HG02588 (cell line): ENCODE results near the gene PGM1.
"Not testable (repeated sequence)": the region's sequence is repeated elsewhere in the genome, so short reads cannot be mapped to it uniquely, and the experiment has no call there.

Experiments used
- ATAC-seq: cut with Tn5 transposase; IDR thresholded peaks from one replicate; pipeline ENCODE4 v1.9.1; 2021; ENCODE audit warnings: mild to moderate bottlenecking, moderate library complexity; ENCODE audit not compliant: unreplicated experiment

PGM1 gene

DNA sequence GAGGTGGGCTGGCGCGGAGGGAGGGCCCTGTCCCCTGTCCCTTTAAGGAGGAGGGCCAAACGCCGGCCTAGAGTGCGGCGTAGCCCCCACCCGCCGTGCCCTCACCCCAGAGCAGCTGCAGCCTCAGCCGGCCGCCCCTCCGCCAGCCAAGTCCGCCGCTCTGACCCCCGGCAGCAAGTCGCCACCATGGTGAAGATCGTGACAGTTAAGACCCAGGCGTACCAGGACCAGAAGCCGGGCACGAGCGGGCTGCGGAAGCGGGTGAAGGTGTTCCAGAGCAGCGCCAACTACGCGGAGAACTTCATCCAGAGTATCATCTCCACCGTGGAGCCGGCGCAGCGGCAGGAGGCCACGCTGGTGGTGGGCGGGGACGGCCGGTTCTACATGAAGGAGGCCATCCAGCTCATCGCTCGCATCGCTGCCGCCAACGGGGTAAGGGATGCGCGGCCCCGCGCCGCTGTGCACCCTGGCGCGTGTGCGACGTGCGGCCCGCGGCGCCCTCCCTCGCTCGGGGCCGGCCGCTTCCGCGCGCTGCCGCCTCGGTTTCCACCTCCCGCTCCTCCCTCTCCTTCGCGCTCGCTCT lies at the start of gene PGM1:
Gene PGM1 (plus strand): TSS at position 109 of the 583 bp plus-strand sequence. CDS start 78 bp downstream, at position 187.
- peak; percentile 67 for ATAC-seq

DNA sequence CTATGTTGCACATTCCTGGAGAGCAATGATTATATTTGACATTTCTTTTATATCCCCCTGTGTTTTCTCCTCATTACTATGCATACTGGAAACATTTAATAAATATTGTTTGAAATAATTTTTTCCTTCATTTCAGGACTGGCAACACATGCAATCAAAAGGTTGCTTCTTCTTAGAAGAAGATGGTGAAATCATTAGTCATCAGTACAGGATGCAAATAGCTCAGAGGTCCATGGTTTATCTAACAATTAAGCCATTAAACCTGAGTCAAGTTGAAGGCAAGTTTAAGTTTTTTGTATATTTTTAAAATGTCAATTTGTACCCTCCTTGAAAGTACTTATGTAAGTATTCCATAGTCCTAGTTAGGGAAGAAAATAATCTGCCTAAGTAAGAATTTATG lies 47.4 kb upstream of the PGM1 start:
- ATAC-seq = no peak

DNA sequence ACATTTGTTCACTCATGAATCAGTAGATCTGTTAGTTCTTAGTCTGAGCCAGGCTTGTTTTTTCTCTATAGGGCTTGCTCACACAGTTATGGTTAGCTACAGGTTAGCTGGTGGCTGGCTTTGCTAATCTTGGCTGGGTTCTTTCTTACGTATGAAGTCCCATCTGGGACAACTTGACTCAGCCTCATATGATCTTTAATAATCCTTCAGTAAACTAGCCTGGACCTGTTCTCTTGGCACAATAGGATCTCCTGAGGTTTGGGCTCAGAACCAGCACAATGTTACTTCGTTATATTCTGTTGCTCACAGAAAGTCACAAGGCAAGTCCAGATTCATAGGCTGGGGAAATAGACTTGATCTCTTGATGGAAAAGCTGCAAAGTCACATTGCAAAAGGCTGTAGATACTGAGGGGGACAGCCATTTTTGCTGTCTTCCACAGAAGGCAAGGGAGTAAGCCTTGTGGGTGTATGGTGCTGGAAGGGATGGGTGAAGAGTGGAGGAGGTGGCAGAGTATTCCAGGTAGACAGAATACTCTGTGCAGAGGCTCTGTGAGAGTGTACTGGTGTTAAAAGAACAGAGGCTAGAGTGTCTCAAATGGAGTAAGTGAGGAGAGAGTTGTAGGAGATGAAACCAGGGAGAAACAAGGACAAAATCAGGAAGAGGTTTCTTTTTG lies 45.5 kb upstream of the PGM1 start:
- no peak for ATAC-seq

DNA sequence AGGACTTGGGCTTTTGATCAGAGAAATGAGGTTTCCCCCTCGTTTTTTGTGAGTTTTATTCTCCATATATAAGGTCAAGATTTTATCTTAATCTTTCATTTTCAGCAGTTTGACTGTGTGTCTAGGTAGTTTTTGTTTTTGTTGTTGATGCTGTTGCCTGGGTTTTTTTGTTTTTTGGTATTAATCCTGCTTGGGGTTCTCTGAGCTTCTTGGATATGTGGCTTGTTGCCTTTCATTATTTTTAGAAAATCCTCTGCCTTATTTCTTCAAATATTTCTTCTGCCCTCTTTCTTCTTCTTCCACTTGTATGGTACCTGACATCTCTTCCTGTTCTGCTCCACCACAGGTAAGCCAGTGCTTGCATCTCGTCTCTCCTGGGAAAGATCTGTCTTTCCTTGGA lies 44.9 kb upstream of the PGM1 start:
- no peak for ATAC-seq

DNA sequence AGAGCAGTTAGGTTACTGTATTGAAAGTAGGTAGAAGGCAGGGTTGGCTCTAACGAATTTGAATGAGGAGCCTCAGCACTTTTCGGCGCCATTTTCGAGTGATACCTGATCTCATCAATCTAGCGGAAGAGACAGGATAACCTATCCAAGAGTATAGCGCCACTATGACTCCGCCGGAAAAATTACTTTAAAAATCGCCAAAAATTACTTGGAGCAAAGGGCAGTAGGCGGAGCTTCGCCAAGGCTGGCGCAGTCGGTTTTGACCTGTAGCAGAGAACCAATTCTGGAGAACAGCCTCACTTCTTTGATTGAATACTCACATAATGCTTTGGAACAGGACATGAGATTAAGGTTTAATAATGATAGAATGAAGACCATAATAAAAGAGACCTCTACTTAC lies 44.3 kb upstream of the PGM1 start:
- ATAC-seq = no peak

DNA sequence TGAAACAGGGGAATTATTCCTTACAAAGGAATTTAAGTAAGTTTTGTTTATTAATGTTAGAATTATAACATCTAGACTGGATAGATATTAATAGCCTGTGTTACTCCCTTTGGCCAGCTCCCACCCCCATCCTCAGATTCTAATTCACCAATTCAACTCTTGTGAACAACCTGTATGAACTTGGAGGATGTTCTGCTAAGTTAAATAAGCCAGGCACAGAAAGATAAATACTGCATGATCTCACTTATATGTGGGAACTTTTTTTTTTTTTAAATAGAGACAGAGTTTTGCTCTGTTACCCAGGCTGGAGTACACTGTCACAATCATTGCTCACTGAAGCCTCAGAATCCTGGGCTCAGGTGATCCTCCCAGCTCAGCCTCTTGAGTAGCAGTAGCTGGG lies 37.7 kb upstream of the PGM1 start:
- no peak for ATAC-seq

DNA sequence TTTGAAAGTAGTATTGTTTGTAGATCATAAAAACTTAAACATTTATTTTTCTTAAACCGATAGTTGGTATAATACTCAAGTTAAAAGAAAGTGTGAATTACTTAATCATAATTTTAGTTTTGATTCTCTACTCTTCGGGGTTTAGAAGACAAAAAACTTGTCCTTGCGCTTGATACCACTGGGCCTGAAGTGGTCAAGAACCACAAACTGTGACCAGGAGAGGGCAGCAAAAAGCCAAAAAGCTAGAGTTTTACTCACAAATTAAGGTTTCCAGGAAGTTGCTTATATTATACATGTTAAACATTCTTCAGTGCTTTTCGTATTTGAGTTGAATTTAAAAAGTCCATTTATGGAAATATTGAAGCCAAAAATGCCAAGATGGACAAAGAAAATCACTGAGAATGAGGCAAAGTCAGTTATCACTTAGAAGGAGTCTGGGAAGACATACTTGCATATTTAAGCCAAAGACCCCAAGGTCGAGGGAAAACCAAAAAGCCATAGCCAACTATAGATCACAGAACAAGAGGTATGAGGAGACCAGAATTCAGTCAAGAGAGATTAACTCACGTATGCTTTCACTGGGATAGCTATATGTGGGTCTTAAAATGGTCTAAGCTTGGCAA lies 35.7 kb upstream of the PGM1 start:
- no peak for ATAC-seq

DNA sequence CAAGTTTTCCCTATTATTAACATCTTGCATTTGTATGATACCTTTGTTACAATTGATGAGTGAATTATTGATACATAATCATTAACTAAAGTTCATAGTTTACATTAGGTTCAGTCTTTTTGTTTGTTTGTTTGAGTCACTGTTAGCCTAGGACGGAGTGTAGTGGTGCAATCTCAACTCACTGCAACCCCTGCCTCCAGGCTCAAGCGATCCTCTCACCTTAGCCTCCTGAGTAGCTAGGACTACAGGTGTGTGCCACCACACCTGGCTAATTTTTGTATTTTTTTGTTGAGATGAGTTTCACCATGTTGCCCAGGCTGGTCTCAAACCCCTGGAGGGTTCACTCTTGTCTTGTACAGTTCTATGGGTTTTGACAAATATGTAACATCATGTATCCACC lies 33.9 kb upstream of the PGM1 start:
- ATAC-seq = no peak

DNA sequence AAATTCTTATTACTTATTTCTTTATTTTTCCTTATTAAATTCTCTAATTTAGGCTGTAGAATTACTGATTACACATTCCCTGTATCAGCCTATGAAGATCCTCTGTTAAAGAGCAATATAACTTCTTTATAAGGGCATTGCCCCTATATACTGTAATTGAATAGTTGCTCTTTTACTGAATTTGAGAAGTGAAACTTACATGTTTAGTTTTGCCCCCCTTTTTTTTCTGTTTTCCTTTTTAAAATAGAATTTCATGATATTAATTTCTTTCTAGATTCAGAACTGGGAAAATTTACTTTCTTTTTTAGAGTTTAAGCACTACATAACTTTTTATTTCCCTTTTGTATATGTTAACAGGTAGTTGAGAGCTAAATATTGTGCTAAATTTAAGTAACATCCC lies 29.5 kb upstream of the PGM1 start:
- no peak for ATAC-seq

DNA sequence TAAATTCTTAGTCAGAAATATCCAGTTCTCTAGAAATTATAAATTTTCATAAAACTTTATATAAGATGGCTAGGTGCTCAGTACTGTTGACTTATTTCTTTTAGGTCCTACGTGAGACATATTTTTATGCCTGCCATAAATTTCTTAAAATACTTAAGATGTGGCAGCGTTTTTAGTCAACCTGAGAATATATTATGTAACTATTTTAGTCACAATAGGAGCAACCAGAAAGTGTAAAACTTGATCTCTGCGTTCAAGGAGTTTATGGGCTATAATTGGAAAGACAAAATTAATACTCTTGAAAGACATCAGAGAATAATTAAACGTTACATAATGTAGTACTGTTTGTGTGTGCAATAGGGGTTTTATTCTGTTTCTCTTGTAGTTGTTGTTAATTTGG lies 24.1 kb upstream of the PGM1 start:
- no peak for ATAC-seq

DNA sequence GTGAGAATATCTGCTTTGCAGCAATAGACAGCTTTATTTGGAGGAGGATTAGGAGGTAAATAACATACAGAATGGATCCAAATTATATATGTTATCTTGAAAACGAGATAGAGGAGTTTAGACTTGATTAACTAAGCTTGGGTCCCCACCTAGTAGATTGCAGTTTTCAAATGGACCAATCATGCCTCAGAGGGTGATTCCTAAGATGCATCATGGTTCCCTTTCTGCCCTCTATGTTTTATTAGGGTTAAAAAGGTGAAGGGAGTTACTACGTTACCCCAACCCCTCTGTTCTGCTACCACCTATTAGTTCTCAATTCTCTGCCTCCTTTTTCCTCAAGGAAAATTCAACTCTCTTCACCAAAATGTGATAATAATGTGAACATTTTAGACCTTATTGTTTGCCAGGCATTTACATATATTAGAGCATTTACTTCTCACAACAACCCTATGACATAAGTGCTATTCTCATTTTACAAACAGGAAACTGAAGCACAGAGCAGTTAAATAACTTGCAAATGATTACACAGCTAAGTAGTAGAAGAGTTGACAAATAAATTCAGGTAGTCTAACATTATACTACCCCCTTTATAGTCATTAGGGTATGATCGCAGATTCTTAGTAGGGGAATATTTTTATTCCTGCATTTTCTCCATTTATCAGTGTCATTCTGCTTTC lies 23.4 kb upstream of the PGM1 start:
- no peak for ATAC-seq

DNA sequence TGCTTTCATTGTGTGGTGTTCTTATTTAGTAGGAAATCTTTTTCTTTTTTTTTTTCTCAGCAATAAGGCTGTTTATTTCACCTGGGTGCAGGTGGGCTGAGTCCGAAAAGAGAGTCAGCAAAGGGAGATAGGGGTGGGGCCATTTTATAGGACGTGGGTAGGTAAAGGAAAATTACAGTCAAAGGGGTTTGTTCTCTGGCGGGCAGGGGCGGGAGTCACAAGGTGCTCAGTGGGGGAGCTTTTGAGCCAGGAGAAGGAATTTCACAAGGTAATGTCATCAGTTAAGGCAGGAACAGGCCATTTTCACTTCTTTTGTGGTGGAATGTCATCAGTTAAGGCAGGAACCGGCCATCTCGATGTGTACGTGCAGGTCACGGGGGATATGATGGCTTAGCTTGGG lies 20.5 kb upstream of the PGM1 start:
- ATAC-seq = not testable (repeated sequence)

DNA sequence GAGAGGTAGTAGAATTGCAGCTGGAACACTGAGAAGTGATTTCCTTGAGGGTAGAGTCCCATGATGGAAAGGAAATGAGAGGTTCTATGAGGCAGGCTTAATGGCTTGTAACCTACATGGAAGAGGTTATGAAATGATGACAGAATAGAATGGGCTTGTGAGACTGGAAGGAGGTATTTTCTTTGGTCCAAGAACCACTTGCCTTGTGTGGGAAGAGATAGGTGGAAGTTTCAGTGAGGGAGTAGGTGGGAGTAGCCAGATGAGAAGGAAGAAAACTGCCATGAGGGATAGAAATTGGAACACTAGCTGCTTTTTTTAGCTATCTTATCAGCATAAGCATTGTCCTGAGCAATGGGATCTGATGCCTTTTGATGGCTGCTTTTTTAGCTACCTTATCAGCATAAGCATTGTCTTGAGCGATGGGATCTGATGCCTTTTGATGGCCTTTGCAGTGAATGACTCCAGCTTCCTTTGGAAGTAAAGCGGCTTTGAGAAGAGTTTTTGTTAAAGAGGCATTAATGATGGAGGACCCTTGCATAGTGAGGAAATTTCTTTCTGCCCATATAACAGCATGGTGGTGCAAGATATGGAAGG lies 18.9 kb upstream of the PGM1 start:
- not testable (repeated sequence) for ATAC-seq

DNA sequence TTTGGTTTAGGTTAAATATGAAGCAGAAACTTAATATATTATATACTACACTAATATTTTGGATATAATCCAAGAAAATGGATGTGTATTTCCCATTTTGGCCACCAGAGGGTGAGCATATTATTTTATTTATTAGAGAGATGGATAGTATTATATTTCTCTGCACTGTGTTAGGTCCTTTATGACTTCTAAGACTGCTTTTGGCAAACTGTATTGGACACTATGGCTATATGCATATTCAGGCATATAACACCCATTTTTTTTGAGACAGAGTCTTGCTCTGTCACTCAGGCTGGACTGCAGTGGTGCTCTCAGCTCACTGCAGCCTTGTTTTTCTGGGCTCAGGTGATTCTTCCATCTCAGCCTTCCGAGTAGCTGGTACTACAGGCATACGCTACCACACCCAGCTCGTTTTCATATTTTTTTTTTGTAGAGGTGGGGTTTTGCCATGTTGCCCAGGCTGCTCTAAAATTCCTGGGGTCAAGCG lies 17.8 kb upstream of the PGM1 start:
- no peak for ATAC-seq

DNA sequence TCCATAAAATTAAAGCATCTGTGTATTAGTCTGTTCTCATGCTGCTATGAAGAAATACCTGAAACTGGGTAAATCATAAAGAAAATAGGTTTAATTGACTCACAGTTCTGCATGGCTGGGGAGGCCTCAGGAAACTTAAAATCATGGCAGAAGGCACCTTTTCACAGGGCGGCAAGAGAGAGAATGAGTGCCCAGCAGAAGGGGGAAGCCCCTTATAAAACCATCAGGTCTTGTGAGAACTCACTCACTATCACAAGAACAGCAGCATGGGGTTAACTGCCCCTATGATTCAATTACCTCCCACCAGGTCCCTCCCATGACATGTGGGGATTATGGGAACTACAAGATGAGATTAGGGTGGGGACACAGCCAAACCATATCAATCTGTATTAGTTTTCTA lies 6.9 kb upstream of the PGM1 start:
- ATAC-seq = not testable (repeated sequence)

DNA sequence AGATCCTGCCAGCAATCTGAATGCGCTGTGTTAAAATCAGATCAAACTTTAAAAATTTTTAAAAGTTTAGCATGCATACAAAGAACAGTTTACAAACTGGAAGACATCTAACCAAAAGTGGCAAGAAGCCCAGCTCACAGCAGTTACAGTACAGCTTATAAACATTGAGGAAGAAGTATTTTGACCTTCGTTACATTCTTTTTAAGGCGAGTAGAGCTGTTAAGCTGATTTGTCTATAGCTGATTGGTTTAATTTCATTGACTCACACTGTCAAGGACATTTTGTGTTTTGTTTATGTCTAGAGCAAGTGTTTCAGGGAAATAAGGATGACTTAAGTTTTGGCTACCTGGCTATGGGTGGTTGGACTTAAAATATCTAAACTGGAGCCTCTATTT lies 3.0 kb upstream of the PGM1 start:
- ATAC-seq = no peak

DNA sequence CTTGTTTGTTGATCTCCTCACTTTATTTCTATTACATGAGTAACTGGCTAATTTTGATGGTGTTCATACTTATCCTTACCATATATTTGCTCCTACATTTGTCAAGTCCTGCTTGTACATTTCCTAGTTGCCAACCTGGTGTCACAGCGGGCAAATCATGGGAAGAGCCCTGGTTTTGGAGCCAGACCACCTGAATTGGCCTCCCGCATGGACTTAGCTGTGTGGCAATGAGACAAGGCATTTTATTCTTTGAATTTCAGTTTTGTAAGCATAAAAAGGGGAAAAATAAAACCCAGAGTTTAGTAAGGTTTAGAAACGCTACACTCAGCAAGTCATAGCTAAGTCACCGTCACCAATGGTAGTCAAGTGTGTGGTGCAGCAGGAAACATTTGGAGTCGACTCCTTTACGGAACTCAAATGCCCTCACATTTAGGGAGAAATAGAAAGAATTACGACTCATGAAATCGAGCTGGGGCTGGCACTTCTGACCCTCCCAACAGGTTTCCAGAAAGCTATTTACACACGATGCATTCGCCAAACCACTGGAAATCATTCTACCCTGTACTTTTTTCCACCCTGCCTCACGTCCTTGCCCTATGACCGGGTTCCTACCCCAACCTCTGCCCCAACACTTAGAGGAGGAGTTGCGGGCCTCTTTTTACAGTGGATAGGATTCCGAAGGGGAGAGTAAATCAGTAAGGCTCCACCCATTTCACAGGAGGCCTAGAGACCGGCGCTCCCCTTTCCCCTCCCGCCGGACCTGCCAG lies 492 bp upstream of the PGM1 start:
- no peak for ATAC-seq

DNA sequence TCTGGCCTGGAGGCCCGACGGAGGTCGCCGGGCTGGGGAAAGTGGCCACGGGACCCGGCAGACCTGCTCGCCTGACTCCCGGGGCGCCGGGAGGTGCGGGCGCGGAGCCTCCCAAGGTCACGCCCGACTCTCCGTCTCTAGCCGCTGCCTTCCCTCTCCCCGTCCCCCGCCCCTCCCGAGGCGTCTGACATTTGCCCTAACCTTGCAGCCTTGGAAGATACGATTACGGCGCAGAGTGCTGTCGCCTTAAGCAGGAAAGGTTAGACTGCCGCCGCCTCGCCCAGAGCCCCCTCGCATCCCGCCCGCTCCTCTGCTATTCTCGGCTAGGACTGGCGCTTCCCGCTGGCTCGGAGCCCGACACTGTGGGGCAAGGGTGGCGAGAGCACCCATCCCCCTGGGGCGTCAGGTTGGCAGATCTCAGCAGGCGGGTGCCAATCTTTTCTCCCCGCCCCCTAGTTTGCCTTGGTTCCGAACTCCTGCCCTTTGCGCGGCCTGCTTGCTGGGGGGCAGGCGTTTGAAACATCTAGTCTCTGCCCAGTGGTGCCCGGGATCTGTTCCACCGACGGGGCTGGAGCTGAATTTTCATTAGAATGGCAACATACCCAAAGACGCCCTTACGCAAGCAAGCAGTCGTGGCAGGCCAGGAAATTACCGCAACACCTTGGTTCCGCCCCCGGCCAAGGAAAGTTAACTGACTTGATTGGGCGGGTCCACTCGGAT lies 835 bp downstream of the PGM1 start:
- ATAC-seq = peak; percentile 50

DNA sequence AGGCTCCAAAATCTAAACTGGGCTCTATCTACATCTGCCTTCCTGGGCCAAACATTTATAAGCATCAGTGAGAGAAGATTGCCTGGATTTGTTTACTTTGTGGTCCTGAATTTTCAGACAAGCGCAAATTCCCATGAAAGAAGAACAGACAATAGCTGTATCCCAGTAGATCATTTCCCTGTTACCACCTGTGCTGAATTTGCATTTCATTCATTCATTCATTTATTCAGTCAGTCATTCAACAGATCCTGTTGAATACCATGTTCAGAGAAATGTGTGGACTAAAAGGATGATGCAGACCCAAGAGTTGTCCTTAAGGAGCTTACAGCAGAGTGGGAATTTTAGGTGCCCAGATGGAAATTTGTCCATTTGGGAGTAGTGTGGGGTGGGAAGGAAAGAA lies 2.2 kb downstream of the PGM1 start:
- no peak for ATAC-seq

DNA sequence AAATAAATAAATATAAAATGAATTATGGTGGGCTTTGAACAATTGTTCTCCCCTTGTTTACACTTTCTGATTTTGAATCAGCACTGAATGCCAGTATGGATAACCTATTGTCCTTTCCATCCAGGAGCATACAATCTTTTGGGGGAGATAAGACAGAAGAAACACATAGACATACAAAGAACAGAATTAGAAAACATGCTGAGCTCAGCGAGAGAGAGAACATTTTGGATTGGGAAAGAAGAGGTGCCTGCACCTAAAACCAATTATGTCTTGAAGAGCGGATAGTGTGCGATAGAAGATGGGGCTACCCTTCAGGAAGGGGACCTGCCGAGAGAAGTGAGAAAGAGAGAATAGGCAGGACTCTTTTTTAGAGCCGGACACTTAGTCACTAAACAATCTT lies 6.6 kb downstream of the PGM1 start:
- ATAC-seq = no peak
